Type B pancreatic cell (in vitro differentiated cells): ENCODE measurements around the gene IQCN. TPM values are rescaled to one million over a fixed set of nuclear protein-coding genes. Genes with fewer than 3 reads are reported as not detected.

ENCODE experiments used
- DNase-seq: peaks from one replicate; pipeline ENCODE4 v3.0.0; 2021; ENCODE audit warnings: mixed read lengths; ENCODE audit not compliant: unreplicated experiment; ENCODE audit errors: extremely low spot score
- H3K27ac Mint-ChIP-seq: 2 replicates; pipeline ENCODE4 v1.8.0; 2021; ENCODE audit warnings: mild to moderate bottlenecking, mixed read lengths
- H3K27me3 Mint-ChIP-seq: 2 replicates; pipeline ENCODE4 v1.8.0; 2021; ENCODE audit warnings: mixed read lengths
- H3K36me3 Mint-ChIP-seq: 2 replicates; pipeline ENCODE4 v1.8.0; 2021; ENCODE audit warnings: mixed read lengths
- H3K4me1 Mint-ChIP-seq: one replicate; pipeline ENCODE4 v1.8.0; 2021; ENCODE audit warnings: mixed read lengths; ENCODE audit not compliant: unreplicated experiment
- H3K4me3 Mint-ChIP-seq: 2 replicates; pipeline ENCODE4 v1.8.0; 2021; ENCODE audit warnings: mild to moderate bottlenecking, mixed read lengths
- H3K9me3 Mint-ChIP-seq: 2 replicates; pipeline ENCODE4 v1.8.0; 2021; ENCODE audit warnings: mixed read lengths
- total RNA-seq: library from RNA; stranded (reverse); gene quantifications from 2 replicates; pipeline ENCODE4 v1.2.1, GENCODE V29; 2021; ENCODE audit warnings: low replicate concordance
- TF ChIP-seq, protein P1 (sequence below): fragments of 200-600 bp; sonication (generic); conservative IDR thresholded peaks from 2 replicates; pipeline ENCODE4 v1.5.0; 2021; ENCODE audit warnings: antibody characterized with exemption, mild to moderate bottlenecking

The IQCN gene
- total RNA-seq, 1 donor from 2014 or later: 7.8 TPM

DNA sequence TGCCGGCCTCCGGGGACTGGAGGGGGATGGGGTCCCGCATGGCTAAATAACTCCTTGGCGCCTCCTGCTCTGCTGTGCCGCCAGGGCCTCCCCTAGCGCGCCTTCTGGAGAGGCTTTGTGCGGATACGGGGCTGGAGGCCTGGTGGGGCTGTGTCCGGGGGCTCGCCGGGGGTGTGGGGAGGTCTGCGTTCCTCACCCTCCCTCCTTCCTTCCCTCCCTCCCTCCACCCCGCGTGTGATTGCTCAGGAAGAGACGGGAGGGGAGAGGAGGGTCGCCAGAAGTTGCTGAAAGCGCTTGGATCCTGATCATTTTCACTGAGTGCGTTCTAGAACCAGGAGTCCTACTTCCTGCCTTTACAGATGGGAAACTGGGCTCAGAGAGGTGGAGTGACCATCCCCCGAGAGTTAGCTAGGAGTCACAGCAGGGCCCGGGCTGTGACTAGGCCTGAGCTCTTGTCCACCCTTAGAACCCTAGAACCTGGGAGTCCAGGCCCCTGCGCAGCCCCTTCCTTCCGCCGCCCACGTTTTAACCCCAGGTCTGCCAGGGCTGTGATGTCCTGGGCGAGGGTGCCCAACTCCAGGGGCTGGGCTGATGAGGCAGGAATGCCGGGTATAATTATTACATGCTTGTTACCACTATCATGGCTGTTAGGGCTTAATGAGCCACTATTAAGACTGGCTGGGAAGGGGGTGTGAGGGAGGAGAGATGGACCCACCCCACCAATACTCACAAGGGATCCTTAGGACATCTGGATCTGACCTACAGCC is 8.0 kb upstream of the IQCN start:
- H3K27me3 Mint-ChIP-seq: peaks cover 6% of the 10 kb centered on the region
- H3K27ac Mint-ChIP-seq: peak overlapping the region; percentile 96
- TF ChIP-seq, protein P1, sequence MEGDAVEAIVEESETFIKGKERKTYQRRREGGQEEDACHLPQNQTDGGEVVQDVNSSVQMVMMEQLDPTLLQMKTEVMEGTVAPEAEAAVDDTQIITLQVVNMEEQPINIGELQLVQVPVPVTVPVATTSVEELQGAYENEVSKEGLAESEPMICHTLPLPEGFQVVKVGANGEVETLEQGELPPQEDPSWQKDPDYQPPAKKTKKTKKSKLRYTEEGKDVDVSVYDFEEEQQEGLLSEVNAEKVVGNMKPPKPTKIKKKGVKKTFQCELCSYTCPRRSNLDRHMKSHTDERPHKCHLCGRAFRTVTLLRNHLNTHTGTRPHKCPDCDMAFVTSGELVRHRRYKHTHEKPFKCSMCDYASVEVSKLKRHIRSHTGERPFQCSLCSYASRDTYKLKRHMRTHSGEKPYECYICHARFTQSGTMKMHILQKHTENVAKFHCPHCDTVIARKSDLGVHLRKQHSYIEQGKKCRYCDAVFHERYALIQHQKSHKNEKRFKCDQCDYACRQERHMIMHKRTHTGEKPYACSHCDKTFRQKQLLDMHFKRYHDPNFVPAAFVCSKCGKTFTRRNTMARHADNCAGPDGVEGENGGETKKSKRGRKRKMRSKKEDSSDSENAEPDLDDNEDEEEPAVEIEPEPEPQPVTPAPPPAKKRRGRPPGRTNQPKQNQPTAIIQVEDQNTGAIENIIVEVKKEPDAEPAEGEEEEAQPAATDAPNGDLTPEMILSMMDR: peak; percentile 43
- H3K4me1 Mint-ChIP-seq: peaks cover 37% of the 10 kb centered on the region
- DNase-seq: no peak
- H3K9me3 Mint-ChIP-seq: no peaks in the 10 kb centered on the region
- peaks cover 8% of the 10 kb centered on the region for H3K36me3 Mint-ChIP-seq
- H3K4me3 Mint-ChIP-seq: peak overlapping the region; percentile 84

DNA sequence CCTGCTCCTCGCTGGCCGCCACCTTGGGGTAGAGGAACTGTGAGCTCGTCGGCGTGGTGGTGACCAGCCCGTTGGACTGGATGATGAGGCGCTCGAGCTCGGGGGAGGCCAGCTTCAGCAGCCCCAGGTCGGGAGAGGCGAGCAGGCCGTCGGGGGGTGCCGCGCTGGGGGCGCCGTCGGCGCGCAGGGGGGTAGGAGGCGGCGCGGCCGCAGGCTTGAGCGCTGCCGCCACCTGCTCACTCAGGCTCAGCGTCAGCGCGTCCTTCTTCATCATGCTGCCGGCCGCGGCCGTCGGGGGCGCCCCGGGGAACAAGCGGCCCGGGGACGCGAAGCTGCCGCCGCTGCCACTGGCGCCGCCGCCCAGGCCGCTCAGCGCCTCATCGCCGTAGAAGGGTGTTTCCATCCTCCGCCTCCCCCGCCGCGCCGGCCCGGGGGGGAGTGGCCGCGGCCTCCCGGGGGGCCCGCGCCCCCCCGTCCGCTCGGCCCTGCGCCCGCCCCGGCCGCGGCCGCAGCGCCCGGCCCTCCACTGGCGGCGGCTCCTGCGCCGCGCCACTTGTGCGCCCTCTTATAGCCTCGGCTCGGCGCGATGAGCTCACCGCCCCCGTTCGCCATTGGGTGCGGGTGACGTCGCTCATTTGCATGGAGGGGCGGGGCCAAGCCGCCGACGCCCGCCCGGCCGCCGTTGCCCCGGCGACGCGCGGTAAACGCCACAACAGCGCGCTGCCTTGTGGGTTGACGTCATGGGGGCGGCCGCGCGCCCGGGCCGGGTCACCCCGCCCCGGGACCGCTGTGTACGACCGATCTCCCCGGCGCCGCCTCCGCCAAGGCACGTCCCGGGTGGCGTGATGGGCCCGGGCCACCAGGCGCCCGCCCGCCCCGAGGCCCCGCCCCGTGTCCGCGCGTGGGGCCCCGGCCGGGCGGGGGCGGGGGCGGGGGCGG is 7.1 kb upstream of the IQCN start, which contains the start of gene JUND:
JUND (minus strand) TSS at position 541 of the 939 bp plus-strand sequence; CDS start at position 403, 138 bp downstream.
- peak; percentile 99 for DNase-seq
- Mint-ChIP-seq H3K9me3 (no peaks in the 10 kb centered on the region), H3K4me3 (peak within 1 kb of the TSS; percentile 92), H3K27me3 (peaks cover 6% of the 10 kb centered on the region), H3K27ac (peak within 1 kb of the TSS; percentile 96), H3K4me1 (peaks cover 28% of the 10 kb centered on the region), H3K36me3 (peaks cover 8% of the 10 kb centered on the region)
- TF ChIP-seq, protein P1: peak; percentile 21

DNA sequence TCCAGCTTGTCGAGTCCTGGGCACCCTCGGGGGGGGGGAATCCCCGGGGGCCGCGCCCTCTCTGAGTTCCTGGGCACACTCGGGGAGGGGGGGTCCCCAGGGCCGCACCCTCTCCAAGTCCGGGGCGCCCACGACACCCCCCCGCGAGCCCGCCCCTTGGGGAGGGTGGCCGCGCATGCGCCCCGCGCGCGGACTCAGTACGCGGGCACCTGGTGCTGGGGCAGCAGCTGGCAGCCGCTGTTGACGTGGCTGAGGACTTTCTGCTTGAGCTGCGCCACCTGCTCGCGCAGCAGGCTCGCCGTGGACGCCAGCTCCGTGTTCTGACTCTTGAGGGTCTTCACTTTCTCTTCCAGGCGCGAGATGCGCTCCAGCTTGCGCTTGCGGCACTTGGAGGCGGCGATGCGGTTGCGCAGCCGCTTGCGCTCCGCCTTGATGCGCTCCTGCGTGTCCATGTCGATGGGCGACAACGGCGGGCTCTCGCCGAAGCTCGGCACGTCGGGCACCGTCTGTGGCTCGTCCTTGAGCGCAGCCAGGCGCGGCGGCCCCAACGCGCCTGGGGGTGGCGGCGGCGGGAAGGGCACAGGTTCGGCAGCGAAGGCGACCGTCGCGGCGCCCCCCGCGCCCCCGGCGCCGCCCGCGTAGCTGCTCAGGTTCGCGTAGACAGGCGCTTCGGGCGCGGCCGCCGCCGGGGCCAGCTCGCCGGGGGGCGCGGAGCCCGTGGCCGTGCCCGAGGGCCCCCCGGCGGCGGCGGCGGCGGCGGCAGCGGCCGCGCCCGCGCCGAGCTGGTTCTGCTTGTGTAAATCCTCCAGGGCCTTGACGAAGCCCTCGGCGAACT is 6.2 kb upstream of the IQCN start:
- TF ChIP-seq, protein P1: no peak
- peak; percentile 79 for DNase-seq
- Mint-ChIP-seq H3K36me3 (peaks cover 8% of the 10 kb centered on the region), H3K27me3 (peaks cover 6% of the 10 kb centered on the region), H3K4me1 (peaks cover 24% of the 10 kb centered on the region), H3K9me3 (no peaks in the 10 kb centered on the region), H3K4me3 (peak overlapping the region; percentile 92), H3K27ac (peak overlapping the region; percentile 99)

DNA sequence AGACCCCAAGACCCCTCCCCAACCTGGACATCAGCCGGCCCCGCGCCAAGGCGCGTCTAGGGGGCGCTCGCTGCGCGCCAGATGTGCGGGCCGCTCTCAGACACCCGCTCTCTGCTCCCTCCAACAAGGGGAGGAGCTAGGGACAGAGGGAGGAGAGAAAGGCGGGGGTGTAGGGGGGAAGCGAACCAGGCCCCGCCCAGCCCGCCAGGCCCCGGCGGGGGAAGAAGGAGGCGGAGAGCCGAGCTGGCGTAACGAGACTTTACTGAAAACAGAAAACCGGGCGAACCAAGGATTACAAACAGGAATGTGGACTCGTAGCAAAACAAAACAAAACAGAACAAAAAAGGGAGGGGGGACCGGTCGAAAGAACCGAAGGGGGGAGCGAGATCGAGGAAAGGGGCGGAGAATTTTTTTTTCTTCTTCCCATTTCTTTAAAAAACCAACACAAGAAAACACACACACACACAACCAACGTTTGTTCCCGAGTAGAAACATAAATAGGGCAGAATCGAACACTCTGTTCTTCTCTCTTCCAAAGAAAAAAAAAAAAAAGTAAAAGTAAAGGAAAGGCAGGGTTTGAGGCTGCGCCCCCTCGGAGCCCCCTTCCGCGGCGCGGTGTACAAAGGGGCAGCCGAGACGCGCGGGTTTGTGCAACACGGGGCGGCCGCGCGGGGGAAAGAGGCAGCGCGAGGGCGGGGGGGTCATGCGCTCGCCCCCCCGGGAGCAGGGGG is 5.4 kb upstream of the IQCN start:
- Mint-ChIP-seq H3K36me3 (peaks cover 8% of the 10 kb centered on the region), H3K4me1 (peaks cover 16% of the 10 kb centered on the region), H3K27me3 (peaks cover 6% of the 10 kb centered on the region), H3K27ac (peak overlapping the region; percentile 99), H3K9me3 (no peaks in the 10 kb centered on the region), H3K4me3 (peak overlapping the region; percentile 95)
- DNase-seq: peak; percentile 96
- TF ChIP-seq, protein P1: peak; percentile 95

DNA sequence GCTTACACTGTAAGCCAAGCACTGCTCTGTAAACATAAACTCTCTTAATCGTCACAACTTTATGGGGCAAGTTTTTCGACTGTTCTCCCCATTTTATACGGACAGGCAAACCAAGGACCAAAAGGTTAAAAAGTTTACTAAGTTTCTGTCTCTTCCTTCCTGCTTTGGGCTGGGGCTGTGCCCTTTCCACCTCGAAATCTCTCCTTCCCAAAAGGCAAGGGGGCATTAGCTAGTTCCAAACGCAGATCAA is 4.9 kb upstream of the IQCN start:
- DNase-seq: no peak
- peaks cover 6% of the 10 kb centered on the region for H3K27me3 Mint-ChIP-seq
- TF ChIP-seq, protein P1: no peak
- H3K9me3 Mint-ChIP-seq: no peaks in the 10 kb centered on the region
- H3K27ac Mint-ChIP-seq: peak overlapping the region; percentile 99
- peaks cover 8% of the 10 kb centered on the region for H3K36me3 Mint-ChIP-seq
- peak overlapping the region; percentile 95 for H3K4me3 Mint-ChIP-seq
- H3K4me1 Mint-ChIP-seq: peaks cover 13% of the 10 kb centered on the region
